ENCODE results near the gene HADH. TPM values are rescaled to one million over a fixed set of nuclear protein-coding genes. Genes with fewer than 3 reads are reported as not detected.
A peak's percentile ranks its signal among the peaks of the same experiment; 100 is the strongest.

Gene HADH
- total RNA-seq, 1 donor from 2014 or later: 34.3 TPM

- intact Hi-C loops (cut with DNase I): no loop called here
- no peak overlapping the region for H3K27ac ChIP-seq
- no peak overlapping the region for H3K4me3 ChIP-seq
- no peaks in the 10 kb centered on the region for H3K9me3 ChIP-seq
- TF ChIP-seq CTCF (IDR thresholded peaks at IDR 0.05): no peak
- no peaks in the 10 kb centered on the region for H3K27me3 ChIP-seq
- no peaks in the 10 kb centered on the region for H3K36me3 ChIP-seq
- no peaks in the 10 kb centered on the region for H3K4me1 ChIP-seq
- DNase-seq (ENCODE audit: low spot score in 2 of 2): no peak
Observed at GRCh38 chr4:107977482-107977881, 12.2 kb upstream of the HADH start.

- H3K4me1 ChIP-seq: no peaks in the 10 kb centered on the region
- no peak overlapping the region for H3K27ac ChIP-seq
- H3K27me3 ChIP-seq: no peaks in the 10 kb centered on the region
- no peaks in the 10 kb centered on the region for H3K36me3 ChIP-seq
- TF ChIP-seq CTCF (IDR thresholded peaks at IDR 0.05): no peak
- DNase-seq (ENCODE audit: low spot score in 2 of 2): no peak
- intact Hi-C loops (cut with DNase I): no loop called here
- H3K4me3 ChIP-seq: no peak overlapping the region
- H3K9me3 ChIP-seq: no peaks in the 10 kb centered on the region
Observed at GRCh38 chr4:107977966-107978705, 11.6 kb upstream of the HADH start.

- no peak for TF ChIP-seq CTCF (IDR thresholded peaks at IDR 0.05)
- Histone ChIP-seq H3K27ac (no peak overlapping the region), H3K4me3 (no peak overlapping the region), H3K36me3 (no peaks in the 10 kb centered on the region), H3K9me3 (no peaks in the 10 kb centered on the region), H3K27me3 (no peaks in the 10 kb centered on the region), H3K4me1 (no peaks in the 10 kb centered on the region)
- no peak for DNase-seq (ENCODE audit: low spot score in 2 of 2)
- intact Hi-C loops (cut with DNase I): no loop called here
Observed at GRCh38 chr4:107978716-107979451, 10.8 kb upstream of the HADH start.

GRCh38 chr4:107987916-107988762 lies 1.6 kb upstream of the HADH start:
- H3K27me3 ChIP-seq: no peaks in the 10 kb centered on the region
- DNase-seq (ENCODE audit: low spot score in 2 of 2): no peak
- H3K4me1 ChIP-seq: peaks cover 3 to 30% of the 10 kb centered on the region in 2 donors
- H3K27ac ChIP-seq: peak overlapping the region; percentile 92 to 93
- intact Hi-C loops (cut with DNase I): loop anchor here (2.0 kb wide), 2 partner anchors 55 to 267 kb away; partner anchors contain the start of gene PAPSS1
- H3K9me3 ChIP-seq: no peaks in the 10 kb centered on the region
- TF ChIP-seq CTCF (IDR thresholded peaks at IDR 0.05): no peak
- no peaks in the 10 kb centered on the region for H3K36me3 ChIP-seq
- H3K4me3 ChIP-seq: peak overlapping the region; percentile 74 to 79

GRCh38 chr4:107988763-107989035 lies 990 bp upstream of the HADH start:
- intact Hi-C loops (cut with DNase I): loop anchor here (2.0 kb wide), 2 partner anchors 56 to 268 kb away; partner anchors contain the start of gene PAPSS1
- no peaks in the 10 kb centered on the region for H3K36me3 ChIP-seq
- H3K27me3 ChIP-seq: no peaks in the 10 kb centered on the region
- peaks cover 3 to 36% of the 10 kb centered on the region in 2 donors for H3K4me1 ChIP-seq
- H3K27ac ChIP-seq: peak overlapping the region; percentile 92 to 93
- DNase-seq (ENCODE audit: low spot score in 2 of 2): no peak
- TF ChIP-seq CTCF (IDR thresholded peaks at IDR 0.05): no peak
- peak overlapping the region; percentile 74 to 79 for H3K4me3 ChIP-seq
- H3K9me3 ChIP-seq: no peaks in the 10 kb centered on the region

Data from ascending aorta (tissue), 2 donors.